PC-3 (cell line): Measurements from ENCODE around the gene SARDH.

Experiments used
- EZH2 ChIP-seq: fragments of 300-600 bp; sonication (generic); IDR thresholded peaks from one replicate; pipeline ENCODE4 v1.6.1; 2017; ENCODE audit warnings: antibody characterized with exemption, mild to moderate bottlenecking, low read length; ENCODE audit not compliant: unreplicated experiment
- EZH2phosphoT487 ChIP-seq: fragments of 300-600 bp; sonication (generic); IDR thresholded peaks from 2 replicates; pipeline ENCODE4 v1.6.1; 2018; ENCODE audit warnings: mild to moderate bottlenecking, antibody characterized with exemption, low read length, borderline replicate concordance
- TF ChIP-seq, protein P1 (sequence below): fragments of 300-600 bp; sonication (generic); conservative IDR thresholded peaks from 2 replicates; pipeline ENCODE4 v1.5.1; 2017; ENCODE audit warnings: antibody characterized with exemption, low read depth, mild to moderate bottlenecking, low read length

DNA sequence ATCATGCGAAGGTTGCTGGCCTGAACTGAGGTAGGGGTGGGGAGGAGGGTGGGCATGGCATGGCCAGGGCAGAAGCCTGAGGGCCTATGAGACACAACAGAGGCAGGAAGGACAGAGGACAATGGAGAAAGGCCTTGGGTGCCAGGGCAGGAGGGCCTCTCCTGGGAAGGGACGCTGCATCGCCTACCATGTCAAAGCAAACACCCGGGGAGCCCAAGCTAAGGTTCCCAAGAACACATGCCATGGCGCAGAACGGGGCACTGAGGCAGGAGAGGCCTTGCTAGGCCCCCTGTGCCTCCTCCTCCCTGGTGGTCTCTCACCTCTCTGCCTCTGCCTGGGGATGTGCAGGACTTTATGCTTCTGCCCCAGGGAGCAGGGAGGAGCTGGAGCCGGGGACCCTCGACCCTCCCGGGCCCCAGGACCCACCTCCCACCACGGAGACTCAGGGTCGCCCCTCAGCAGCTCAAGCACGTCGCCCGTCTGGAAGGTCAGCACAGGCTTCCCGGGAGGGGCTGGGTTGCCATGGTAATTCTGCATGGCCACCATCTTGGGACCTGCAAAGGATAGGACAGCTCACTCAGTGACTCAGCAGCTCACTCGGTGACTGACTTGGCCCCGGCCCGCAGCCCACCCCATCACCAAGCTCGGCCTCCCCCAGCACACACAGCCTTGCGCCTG is 40.3 kb upstream of the SARDH start:
- no peak for TF ChIP-seq EZH2phosphoT487
- TF ChIP-seq, protein P1, sequence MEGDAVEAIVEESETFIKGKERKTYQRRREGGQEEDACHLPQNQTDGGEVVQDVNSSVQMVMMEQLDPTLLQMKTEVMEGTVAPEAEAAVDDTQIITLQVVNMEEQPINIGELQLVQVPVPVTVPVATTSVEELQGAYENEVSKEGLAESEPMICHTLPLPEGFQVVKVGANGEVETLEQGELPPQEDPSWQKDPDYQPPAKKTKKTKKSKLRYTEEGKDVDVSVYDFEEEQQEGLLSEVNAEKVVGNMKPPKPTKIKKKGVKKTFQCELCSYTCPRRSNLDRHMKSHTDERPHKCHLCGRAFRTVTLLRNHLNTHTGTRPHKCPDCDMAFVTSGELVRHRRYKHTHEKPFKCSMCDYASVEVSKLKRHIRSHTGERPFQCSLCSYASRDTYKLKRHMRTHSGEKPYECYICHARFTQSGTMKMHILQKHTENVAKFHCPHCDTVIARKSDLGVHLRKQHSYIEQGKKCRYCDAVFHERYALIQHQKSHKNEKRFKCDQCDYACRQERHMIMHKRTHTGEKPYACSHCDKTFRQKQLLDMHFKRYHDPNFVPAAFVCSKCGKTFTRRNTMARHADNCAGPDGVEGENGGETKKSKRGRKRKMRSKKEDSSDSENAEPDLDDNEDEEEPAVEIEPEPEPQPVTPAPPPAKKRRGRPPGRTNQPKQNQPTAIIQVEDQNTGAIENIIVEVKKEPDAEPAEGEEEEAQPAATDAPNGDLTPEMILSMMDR: no peak
- no peak for TF ChIP-seq EZH2
